Aorta (tissue), 5 donors: ENCODE measurements around the gene IMPDH1. TPM values are rescaled to one million over a fixed set of nuclear protein-coding genes. Genes with fewer than 3 reads are reported as not detected.

Source experiments
- ATAC-seq: fragments of 200-7000 bp; cut with Tn5 transposase; one replicate; pipeline ENCODE4 v1.9.1; 2022; ENCODE audit warnings: moderate library complexity; ENCODE audit not compliant: low FRiP score
- DNase-seq, 2 donors: peaks; one replicate each; pipeline ENCODE4 v3.0.0-alpha.2; 2020
- H3K27ac ChIP-seq, 2 donors: one replicate each; pipeline ENCODE4 v1.5.1; 2013; ENCODE audit warnings: low read length in 2 of 2, mild to moderate bottlenecking in 2 of 2, moderate library complexity in 2 of 2, control low read depth in 1 of 2, inconsistent platforms in 1 of 2, low read depth in 1 of 2
- H3K27me3 ChIP-seq, 2 donors: one replicate each; pipeline ENCODE4 v1.6.1; 2013; ENCODE audit warnings: control low read depth in 1 of 2, low read length in 1 of 2, mild to moderate bottlenecking in 1 of 2, moderate library complexity in 1 of 2; ENCODE audit not compliant: insufficient read depth in 2 of 2, control insufficient read depth in 1 of 2
- H3K36me3 ChIP-seq, 2 donors: one replicate each; pipeline ENCODE4 v1.6.1; 2013; ENCODE audit warnings: control low read depth in 1 of 2, low read length in 1 of 2, mild to moderate bottlenecking in 1 of 2; ENCODE audit not compliant: insufficient read depth in 2 of 2, control insufficient read depth in 1 of 2
- H3K4me1 ChIP-seq, 2 donors: one replicate each; pipeline ENCODE4 v1.6.1; 2013; ENCODE audit warnings: low read length in 2 of 2, control low read depth in 1 of 2, mild to moderate bottlenecking in 1 of 2, moderate library complexity in 1 of 2; ENCODE audit not compliant: insufficient read depth in 2 of 2, control insufficient read depth in 1 of 2
- H3K4me3 ChIP-seq, 2 donors: one replicate each; pipeline ENCODE4 v1.5.1; 2013; ENCODE audit warnings: low read length in 2 of 2, control low read depth in 1 of 2, mild to moderate bottlenecking in 1 of 2
- H3K9me3 ChIP-seq: one replicate; pipeline ENCODE4 v1.6.1; 2013; ENCODE audit warnings: mild to moderate bottlenecking, low read length; ENCODE audit not compliant: control insufficient read depth
- WGBS, 2 donors: extraction: QIAGEN DNeasy Blood & Tissue Kit; methylation state at CpG; one replicate each; pipeline ENCODE4 v1.1.7; 2013; 5-methylcytosine and 5-hydroxymethylcytosine counted together
- intact Hi-C, 2 donors: fragments of 100-400 bp; cut with DNase I; formaldehyde crosslinking; loops; one replicate each; pipeline versions ENCODE4 v1.14.2 to v1.15.0; 2022
- polyA plus RNA-seq, 2 donors: library from polyadenylated mRNA; stranded (reverse); fragments of 200-250 nt; gene quantifications; one replicate each; pipeline ENCODE4 v1.2.3, GENCODE V29; 2013
- total RNA-seq, 2 donors: library from RNA; stranded (reverse); fragmentation: NEBNext Ultra II Directional; extraction: Animal tissue kit (Norgen Biotek cat#: 25700); gene quantifications; one replicate each; pipeline ENCODE4 v1.2.1, GENCODE V29; 2021
- donor health status: healthy with polysubstance abuse.
- donor health status: Bipolar disorder and iron deficiency.
- donor health status: DM: no; HTN: no; CAD: no.
- donor health status: DM: no; HTN: no; CAD: no.
- donor health status: DM: yes; HTN: yes; CAD: no.

IMPDH1 gene
- total and polyA plus RNA-seq, 4 donors, result 21.0 to 60.1 (median 40.8) TPM

DNA sequence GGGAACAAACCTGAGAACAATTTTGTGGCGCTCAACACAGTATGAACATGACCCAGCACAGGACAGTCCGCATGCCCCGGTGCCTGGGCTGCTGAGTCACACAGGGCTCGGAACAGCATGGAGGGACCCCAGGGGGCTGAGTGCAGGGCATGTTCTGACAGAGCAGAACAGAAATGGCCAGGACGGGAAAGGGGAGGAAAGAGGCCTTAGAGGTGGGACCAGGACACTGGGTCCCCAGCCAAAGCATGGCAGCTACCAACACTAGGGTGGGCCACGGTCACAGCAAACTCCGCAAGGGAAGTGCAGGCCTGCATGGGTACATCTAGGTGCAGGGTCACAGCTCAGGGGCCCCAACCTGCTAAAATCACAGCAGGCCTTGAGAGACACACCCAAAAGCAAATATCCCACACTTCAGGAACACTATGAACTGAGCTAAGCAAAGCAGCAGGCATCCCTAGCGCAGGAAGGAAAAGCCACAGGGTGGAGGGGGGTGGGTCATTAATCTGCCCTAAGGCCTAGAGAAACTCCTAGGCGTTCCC, 5.6 kb downstream of the IMPDH1 start:
- Histone ChIP-seq H3K4me1 (no peaks in the 10 kb centered on the region), H3K27ac (no peak overlapping the region), H3K4me3 (no peak overlapping the region), H3K27me3 (no peaks in the 10 kb centered on the region), H3K9me3 (no peaks in the 10 kb centered on the region), H3K36me3 (peaks cover 0 to 1% of the 10 kb centered on the region in 2 donors)
- intact Hi-C loops, result no loop called here
- 90 to 94% methylated on average over 9 of the region's 9 CpGs for WGBS, 2 donors
- no peak for ATAC-seq
- peak in 1 of 2 donors; percentile 32 for DNase-seq

DNA sequence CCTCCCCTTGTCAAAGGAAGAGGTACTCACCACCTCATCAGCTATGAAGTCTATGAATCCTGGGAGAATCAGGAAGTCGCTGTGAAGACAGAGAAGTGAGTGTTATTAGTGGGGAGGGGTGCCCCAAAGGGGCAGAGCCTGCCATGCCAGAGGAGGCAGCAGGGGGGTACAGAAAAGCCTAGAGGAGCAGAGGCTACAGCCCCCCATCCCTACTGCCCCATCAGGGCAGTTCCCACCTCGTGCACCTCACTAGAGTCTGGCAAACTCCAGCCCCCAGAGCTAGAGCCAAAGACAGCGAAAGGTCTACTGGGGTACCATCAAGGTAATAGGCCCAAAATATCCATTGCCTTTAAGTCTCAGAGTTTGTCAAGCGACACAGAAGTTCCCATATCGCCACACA, 6.1 kb downstream of the IMPDH1 start:
- Histone ChIP-seq H3K36me3 (peaks cover 0 to 1% of the 10 kb centered on the region in 2 donors), H3K27me3 (no peaks in the 10 kb centered on the region), H3K4me3 (no peak overlapping the region), H3K4me1 (no peaks in the 10 kb centered on the region), H3K27ac (no peak overlapping the region), H3K9me3 (no peaks in the 10 kb centered on the region)
- ATAC-seq (no peak), DNase-seq (peak in 1 of 2 donors; percentile 20)
- intact Hi-C loops, result no loop called here
- WGBS, 2 donors, result 88 to 91% methylated on average over 5 of the region's 5 CpGs

DNA sequence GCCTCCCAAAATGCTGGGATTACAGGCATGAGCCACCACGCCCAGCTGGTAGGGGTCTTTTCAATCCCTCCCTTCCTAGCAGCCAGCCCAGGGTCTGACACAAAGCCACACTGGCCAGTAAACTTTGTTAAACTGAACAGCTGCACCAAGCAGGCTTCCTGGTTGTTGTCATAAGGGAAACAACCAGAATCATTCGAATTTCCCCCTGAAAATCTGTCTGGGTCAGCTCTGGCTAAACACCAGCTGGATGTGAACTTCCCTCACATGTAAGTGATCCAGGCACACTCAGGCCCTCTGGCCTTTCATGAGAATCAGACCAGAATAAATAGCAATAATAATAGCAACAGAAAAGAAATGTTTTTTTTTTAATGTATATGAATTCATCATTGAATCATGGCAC, 7.4 kb downstream of the IMPDH1 start:
- no peaks in the 10 kb centered on the region for H3K27me3 ChIP-seq
- ATAC-seq (no peak), DNase-seq (no peak)
- H3K36me3 ChIP-seq, result peaks cover 0 to 3% of the 10 kb centered on the region in 2 donors
- no peaks in the 10 kb centered on the region for H3K9me3 ChIP-seq
- H3K4me3 ChIP-seq, result no peak overlapping the region
- intact Hi-C loops, result no loop called here
- no peaks in the 10 kb centered on the region for H3K4me1 ChIP-seq
- no peak overlapping the region for H3K27ac ChIP-seq
- 79 to 82% methylated on average over 2 of the region's 2 CpGs for WGBS, 2 donors

DNA sequence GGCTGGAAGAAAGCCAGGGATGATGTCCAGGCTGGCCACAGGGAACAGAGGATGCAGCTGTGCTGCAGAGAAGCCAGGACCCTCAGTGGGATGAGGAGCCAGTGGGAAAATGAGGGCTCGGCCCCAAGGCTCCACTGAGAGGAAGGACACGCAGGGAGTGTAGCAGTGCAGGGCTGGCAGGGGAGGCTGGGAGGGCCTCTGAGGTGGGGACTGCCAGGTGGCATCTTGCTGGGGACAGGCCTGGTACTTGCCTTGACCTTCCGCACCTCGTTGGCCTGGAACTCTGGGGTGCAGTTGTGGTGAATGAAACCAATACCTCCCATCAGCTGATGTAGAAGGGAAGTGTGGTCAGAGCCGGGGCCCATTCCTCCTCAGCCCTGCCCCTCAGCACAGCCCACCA, 9.2 kb downstream of the IMPDH1 start:
- no peak for ATAC-seq
- 84 to 88% methylated on average over 5 of the region's 5 CpGs for WGBS, 2 donors
- H3K4me3 ChIP-seq, result no peak overlapping the region
- H3K4me1 ChIP-seq, result no peaks in the 10 kb centered on the region
- H3K27ac ChIP-seq, result no peak overlapping the region
- intact Hi-C loops, result no loop called here
- H3K9me3 ChIP-seq, result no peaks in the 10 kb centered on the region
- peaks cover 0 to 3% of the 10 kb centered on the region in 2 donors for H3K36me3 ChIP-seq
- DNase-seq, result no peak
- no peaks in the 10 kb centered on the region for H3K27me3 ChIP-seq

DNA sequence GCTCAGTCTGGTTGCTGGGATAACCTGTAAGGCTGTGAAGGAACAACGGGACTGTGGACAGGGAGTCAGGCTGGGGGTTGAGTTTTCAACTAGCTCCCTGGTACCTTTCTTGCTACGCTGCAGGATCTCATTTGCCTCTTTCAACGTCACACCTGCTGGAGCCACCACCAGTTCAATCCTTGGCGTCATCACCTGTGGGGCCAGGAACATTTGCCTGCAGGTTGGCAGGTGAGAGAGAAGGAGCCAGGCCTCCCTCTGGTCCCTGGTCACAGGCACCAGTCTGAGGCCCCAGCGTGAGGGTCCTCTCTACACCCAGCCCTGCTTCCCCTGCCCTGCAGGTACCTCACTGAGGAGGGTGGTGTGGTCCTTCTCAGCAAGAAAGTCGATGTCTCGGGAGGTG, 9.8 kb downstream of the IMPDH1 start:
- H3K27ac ChIP-seq, result no peak overlapping the region
- H3K4me3 ChIP-seq, result no peak overlapping the region
- peaks cover 0 to 3% of the 10 kb centered on the region in 2 donors for H3K36me3 ChIP-seq
- DNase-seq (peak in 1 of 2 donors; percentile 13), ATAC-seq (no peak)
- H3K27me3 ChIP-seq, result no peaks in the 10 kb centered on the region
- no peaks in the 10 kb centered on the region for H3K9me3 ChIP-seq
- WGBS, 2 donors, result 92 to 95% methylated on average over 7 of the region's 7 CpGs
- intact Hi-C loops, result loop anchor here in 1 of 2 donors (2.0 kb wide), 1 partner anchor 25 kb away; no protein-coding TSS in a partner anchor
- no peaks in the 10 kb centered on the region for H3K4me1 ChIP-seq

DNA sequence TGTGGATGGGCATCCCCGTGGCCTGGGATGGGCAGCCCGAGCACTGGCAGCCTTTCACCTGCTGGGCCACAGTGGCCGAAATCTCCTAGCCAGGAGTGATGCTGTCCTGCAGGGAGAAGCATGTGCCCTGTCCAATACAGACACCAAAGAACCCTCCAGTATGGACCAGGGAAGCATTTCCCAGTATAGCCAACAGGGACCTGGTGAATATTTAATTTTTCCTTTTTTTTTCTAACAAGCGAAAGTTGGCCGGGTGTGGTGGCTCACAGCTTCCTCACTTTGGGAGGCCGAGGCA, 11.0 kb downstream of the IMPDH1 start:
- ATAC-seq (no peak), DNase-seq (no peak)
- peaks cover 0 to 3% of the 10 kb centered on the region in 2 donors for H3K36me3 ChIP-seq
- 55 to 56% methylated on average over 6 of the region's 6 CpGs for WGBS, 2 donors
- H3K4me1 ChIP-seq, result no peaks in the 10 kb centered on the region
- no peak overlapping the region for H3K4me3 ChIP-seq
- intact Hi-C loops, result loop anchor here in 1 of 2 donors (2.0 kb wide), 1 partner anchor 26 kb away; no protein-coding TSS in a partner anchor
- no peaks in the 10 kb centered on the region for H3K9me3 ChIP-seq
- H3K27ac ChIP-seq, result no peak overlapping the region
- no peaks in the 10 kb centered on the region for H3K27me3 ChIP-seq

DNA sequence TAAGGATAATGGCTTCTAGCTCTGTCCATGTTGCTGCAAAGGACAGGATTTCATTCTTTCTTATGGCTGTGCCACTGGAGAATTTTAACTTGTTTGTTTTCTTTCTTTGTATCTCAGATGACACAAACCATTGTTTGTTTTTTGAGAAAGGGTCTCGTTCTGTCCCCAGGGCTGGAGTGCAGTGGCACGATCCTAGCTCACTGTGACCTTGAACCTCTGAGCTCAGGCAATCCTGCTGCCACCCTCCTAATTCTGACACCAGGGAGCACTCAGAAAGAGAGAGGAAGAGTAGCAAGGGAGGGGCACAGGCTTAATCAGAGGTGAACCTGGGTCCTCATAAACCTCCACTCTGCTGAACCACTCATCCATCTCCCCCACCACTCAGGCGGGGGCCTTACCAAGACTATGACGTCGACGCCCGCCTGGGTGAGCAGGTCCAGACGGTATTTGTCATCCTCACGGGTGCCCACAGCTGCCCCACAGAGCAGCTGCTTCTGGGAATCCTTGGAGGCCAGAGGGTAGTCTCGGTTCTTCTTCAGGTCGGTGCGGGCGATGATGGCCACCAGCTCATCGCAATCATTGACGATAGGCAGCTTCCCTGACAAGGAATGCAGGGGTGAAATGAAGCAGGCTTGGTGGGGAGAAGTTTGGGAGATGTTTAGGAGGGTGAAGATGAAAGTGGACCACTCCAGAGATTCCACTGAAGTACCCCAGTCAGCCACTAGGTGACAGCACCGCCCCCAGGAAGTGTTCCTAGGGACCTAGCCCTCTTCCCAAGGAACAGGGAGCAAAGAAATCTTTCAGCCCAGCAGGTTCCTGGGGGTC, 11.6 kb downstream of the IMPDH1 start:
- Histone ChIP-seq H3K4me3 (no peak overlapping the region), H3K27me3 (no peaks in the 10 kb centered on the region), H3K4me1 (no peaks in the 10 kb centered on the region), H3K36me3 (peaks cover 0 to 3% of the 10 kb centered on the region in 2 donors), H3K9me3 (no peaks in the 10 kb centered on the region), H3K27ac (no peak overlapping the region)
- ATAC-seq (peak; percentile 74), DNase-seq (peak in 1 of 2 donors; percentile 86)
- WGBS, 2 donors, result 71 to 73% methylated on average over 16 of the region's 16 CpGs
- intact Hi-C loops, result loop anchor here in 1 of 2 donors (2.0 kb wide), 1 partner anchor 27 kb away; no protein-coding TSS in a partner anchor

DNA sequence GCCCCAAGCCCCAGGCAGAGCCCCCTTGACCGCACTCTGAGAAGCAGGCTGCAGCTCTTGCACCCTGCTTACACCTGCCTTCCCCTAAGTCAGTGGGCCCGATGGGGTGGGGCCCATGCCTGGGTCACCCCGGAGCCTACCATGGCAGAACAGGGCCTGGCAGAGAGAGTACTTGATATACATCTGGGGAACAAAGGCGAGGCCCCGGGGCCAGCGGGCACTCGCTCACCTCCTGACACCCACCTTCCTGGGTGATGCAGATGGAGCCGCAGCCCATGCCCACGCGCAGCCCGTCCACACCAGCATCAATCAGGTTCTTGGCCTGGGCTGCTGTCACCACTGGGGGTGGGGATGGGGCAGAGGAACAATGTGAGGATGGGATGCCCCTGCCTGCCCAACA, 13.4 kb downstream of the IMPDH1 start:
- Histone ChIP-seq H3K27me3 (no peaks in the 10 kb centered on the region), H3K36me3 (peaks cover 0 to 3% of the 10 kb centered on the region in 2 donors), H3K9me3 (no peaks in the 10 kb centered on the region), H3K4me1 (no peaks in the 10 kb centered on the region), H3K4me3 (no peak overlapping the region), H3K27ac (no peak overlapping the region)
- DNase-seq, result peak in 1 of 2 donors; percentile 38
- intact Hi-C loops, result no loop called here
- 95% methylated on average over 11 of the region's 11 CpGs for WGBS, 2 donors
- no peak for ATAC-seq

DNA sequence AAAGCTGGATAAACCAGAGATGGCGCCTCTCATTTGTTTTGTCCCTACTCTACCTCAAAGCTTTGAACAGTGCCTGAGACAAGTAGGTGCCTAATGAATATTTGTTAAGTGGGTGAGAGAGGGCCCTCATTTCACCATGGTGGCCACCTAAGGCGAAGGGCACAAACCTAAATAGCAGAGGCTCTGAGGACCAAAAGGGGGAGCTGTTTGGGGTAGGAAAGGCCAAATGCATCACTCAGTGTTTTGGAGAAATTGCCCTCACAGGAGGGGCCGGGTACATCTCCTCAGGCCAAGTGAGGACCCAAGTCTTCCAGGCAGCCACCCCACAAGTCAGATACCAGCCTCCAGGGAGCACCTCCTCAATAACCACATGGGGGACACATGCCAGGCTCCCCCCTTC, 14.0 kb downstream of the IMPDH1 start:
- H3K9me3 ChIP-seq, result no peaks in the 10 kb centered on the region
- H3K27ac ChIP-seq, result no peak overlapping the region
- DNase-seq, result peak in 1 of 2 donors; percentile 26
- H3K4me3 ChIP-seq, result no peak overlapping the region
- H3K36me3 ChIP-seq, result peaks cover 0 to 2% of the 10 kb centered on the region in 2 donors
- no peaks in the 10 kb centered on the region for H3K4me1 ChIP-seq
- intact Hi-C loops, result no loop called here
- WGBS, 2 donors, result 88 to 93% methylated on average over 3 of the region's 3 CpGs
- no peaks in the 10 kb centered on the region for H3K27me3 ChIP-seq
- no peak for ATAC-seq
